Measurements from ENCODE around the gene PRPF19. TPM values are rescaled to one million over a fixed set of nuclear protein-coding genes. Genes with fewer than 3 reads are reported as not detected.

Gene PRPF19
- total and polyA plus RNA-seq, 2 of the 4 experiments (the other 2 are of a cell fraction), result 29.8 to 50.4 TPM

DNA sequence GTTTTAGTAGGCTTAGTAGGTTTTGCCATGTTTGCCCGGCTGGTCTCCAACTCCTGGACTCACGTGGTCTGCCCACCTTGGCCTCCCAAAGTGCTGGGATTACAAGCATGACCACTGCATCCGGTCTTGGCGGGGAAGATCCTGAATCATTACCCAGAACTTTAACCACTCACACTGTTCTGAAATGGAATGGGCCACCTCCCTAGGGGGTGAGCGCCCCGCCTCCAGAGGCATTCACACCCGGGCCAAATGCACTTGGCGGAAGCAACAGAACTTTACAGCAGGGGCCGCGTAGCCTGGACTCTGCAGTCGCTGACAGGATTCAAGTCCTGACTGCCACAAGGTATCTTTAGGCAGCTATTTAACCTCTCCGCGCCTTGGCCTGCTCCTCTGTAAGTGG lies 59.1 kb downstream of the PRPF19 start:
- ChIA-PET POLR2A (ENCODE audit: unreplicated experiment) (no interaction called here), CTCF (no interaction called here)
- no peak overlapping the region for H2BK120ac ChIP-seq (ENCODE audit: low read depth, low read length)
- 100% methylated on average over 1 of the region's 13 CpGs; no CpG with 5 or more reads in 1 of the 2 experiments for whole genome bisulfite sequencing, 2 experiments (ENCODE audit: extremely low coverage in 2 of 2, insufficient read length in 1 of 2)
- H2BK15ac ChIP-seq (ENCODE audit: low read depth, low read length), result no peak overlapping the region
- H3K56ac ChIP-seq (ENCODE audit: extremely low read depth, insufficient read depth, low read length), result no peak overlapping the region
- H2AK5ac ChIP-seq (ENCODE audit: low read depth, low read length), result no peak overlapping the region
- H3K4me1 ChIP-seq (ENCODE audit: control insufficient read depth, insufficient read depth, low read length), result peaks cover 14% of the 10 kb centered on the region
- no peak for DNase-seq
- H3K9me1 ChIP-seq (ENCODE audit: insufficient read depth, low read length), result 0 out of 2 replicates have a peak, but pooled peaks cover 3% of the 10 kb centered on the region
- dilution Hi-C loops (cut with HindIII; ENCODE audit: low sequenced_read_pairs, unreplicated experiment), result no loop called here
- H4K20me1 ChIP-seq (ENCODE audit: insufficient read depth, low read length), result 0 out of 2 replicates have a peak, but pooled peaks cover 12% of the 10 kb centered on the region
- H3K9me3 ChIP-seq (ENCODE audit: control insufficient read depth, insufficient read depth, low read length), result no peaks in the 10 kb centered on the region
- intact Hi-C loops (cut with micrococcal nuclease), result no loop called here
- no peak overlapping the region for H3K4me3 ChIP-seq (ENCODE audit: insufficient read depth, low read depth, low read length)
- H4K91ac ChIP-seq (ENCODE audit: insufficient read depth, low read depth, low read length), result no peak overlapping the region
- no peak overlapping the region for H3K9ac ChIP-seq (ENCODE audit: low read depth, low read length)
- BruUV-seq (replicated peaks), result no TSS peak
- no peak overlapping the region for H2AK9ac ChIP-seq (replicated peaks; ENCODE audit: low read depth, low read length, poor library complexity)
- H2AFZ ChIP-seq (replicated peaks; ENCODE audit: low read length, poor library complexity), result no peak overlapping the region
- ATAC-seq (ENCODE audit: low read depth), result no peak
- H4K8ac ChIP-seq (ENCODE audit: low read depth in 2 of 2, low read length in 2 of 2), result no peak overlapping the region
- peaks cover 34% of the 10 kb centered on the region for H3K36me3 ChIP-seq (ENCODE audit: control insufficient read depth, insufficient read depth, low read length)
- H3K4me2 ChIP-seq (ENCODE audit: low read depth, low read length), result no peak overlapping the region
- no peak overlapping the region for H2BK20ac ChIP-seq (ENCODE audit: low read depth, low read length)
- H3K27ac ChIP-seq (ENCODE audit: insufficient read depth, low read length), result no peak overlapping the region
- no peak overlapping the region for H4K5ac ChIP-seq (ENCODE audit: low read depth, low read length)
- no peak for TF ChIP-seq MAZ (IDR thresholded peaks at IDR 0.05; ENCODE audit: borderline replicate concordance, low read depth, low read length)
- TF ChIP-seq CHD1 (IDR thresholded peaks at IDR 0.05; ENCODE audit: low read depth, low read length), result no peak
- no peak for TF ChIP-seq MAFK (IDR thresholded peaks at IDR 0.05; ENCODE audit: low read depth, low read length)
- TF ChIP-seq RAD21 (IDR thresholded peaks at IDR 0.05; ENCODE audit: low read length), result no peak
- TF ChIP-seq USF2 (IDR thresholded peaks at IDR 0.05; ENCODE audit: low read depth, low read length), result no peak
- TF ChIP-seq POLR2A (IDR thresholded peaks at IDR 0.05; ENCODE audit: low read depth, low read length), result no peak
- TF ChIP-seq MXI1 (IDR thresholded peaks at IDR 0.05; ENCODE audit: borderline replicate concordance, low read depth, low read length), result no peak
- TF ChIP-seq FOS (IDR thresholded peaks at IDR 0.05; ENCODE audit: low read depth, low read length), result no peak
- TF ChIP-seq, protein P1, sequence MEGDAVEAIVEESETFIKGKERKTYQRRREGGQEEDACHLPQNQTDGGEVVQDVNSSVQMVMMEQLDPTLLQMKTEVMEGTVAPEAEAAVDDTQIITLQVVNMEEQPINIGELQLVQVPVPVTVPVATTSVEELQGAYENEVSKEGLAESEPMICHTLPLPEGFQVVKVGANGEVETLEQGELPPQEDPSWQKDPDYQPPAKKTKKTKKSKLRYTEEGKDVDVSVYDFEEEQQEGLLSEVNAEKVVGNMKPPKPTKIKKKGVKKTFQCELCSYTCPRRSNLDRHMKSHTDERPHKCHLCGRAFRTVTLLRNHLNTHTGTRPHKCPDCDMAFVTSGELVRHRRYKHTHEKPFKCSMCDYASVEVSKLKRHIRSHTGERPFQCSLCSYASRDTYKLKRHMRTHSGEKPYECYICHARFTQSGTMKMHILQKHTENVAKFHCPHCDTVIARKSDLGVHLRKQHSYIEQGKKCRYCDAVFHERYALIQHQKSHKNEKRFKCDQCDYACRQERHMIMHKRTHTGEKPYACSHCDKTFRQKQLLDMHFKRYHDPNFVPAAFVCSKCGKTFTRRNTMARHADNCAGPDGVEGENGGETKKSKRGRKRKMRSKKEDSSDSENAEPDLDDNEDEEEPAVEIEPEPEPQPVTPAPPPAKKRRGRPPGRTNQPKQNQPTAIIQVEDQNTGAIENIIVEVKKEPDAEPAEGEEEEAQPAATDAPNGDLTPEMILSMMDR (conservative IDR thresholded peaks at IDR 0.05; ENCODE audit: low read depth, low read length), result no peak
- no peak for TF ChIP-seq ELK1 (IDR thresholded peaks at IDR 0.05; ENCODE audit: borderline replicate concordance, low read depth, low read length)
- TF ChIP-seq RFX5 (IDR thresholded peaks at IDR 0.05; ENCODE audit: low read depth, low read length), result no peak
- TF ChIP-seq BHLHE40 (IDR thresholded peaks at IDR 0.05; ENCODE audit: low read depth, low read length), result no peak
- TF ChIP-seq NFE2L2 (IDR thresholded peaks at IDR 0.05; ENCODE audit: low read depth, low read length), result no peak
- no peak for TF ChIP-seq CEBPB (IDR thresholded peaks at IDR 0.05; ENCODE audit: low read depth, low read length)
- TF ChIP-seq RCOR1 (IDR thresholded peaks at IDR 0.05; ENCODE audit: insufficient replicate concordance, low read length), result no peak
- no peak for TF ChIP-seq SMC3 (IDR thresholded peaks at IDR 0.05; ENCODE audit: low read depth, low read length)
- no peak overlapping the region for H3K14ac ChIP-seq (replicated peaks; ENCODE audit: low read depth, low read length)
- no peak overlapping the region for H2BK5ac ChIP-seq (ENCODE audit: low read depth, low read length, poor library complexity, severe bottlenecking)
- in situ Hi-C loops (cut with MboI; ENCODE audit: low sequenced_read_pairs), result no loop called here
- no peak overlapping the region for H3K18ac ChIP-seq (ENCODE audit: low read depth, low read length)
- no peak overlapping the region for H3K23ac ChIP-seq (ENCODE audit: low read depth, low read length)
- no peaks in the 10 kb centered on the region for H3K27me3 ChIP-seq (ENCODE audit: control insufficient read depth, insufficient read depth, low read length)
- H3K4ac ChIP-seq (ENCODE audit: low read depth, low read length), result no peak overlapping the region
- peaks cover 19 to 43% of the 10 kb centered on the region in 2 experiments for H3K79me1 ChIP-seq (ENCODE audit: low read depth in 1 of 2, low read length in 2 of 2)
